Tibial artery (tissue), 4 donors: ENCODE data around the gene CFAP20.

Experiments
- DNase-seq, 2 donors: peaks; one replicate each; pipeline ENCODE4 v3.0.0-alpha.2; 2019
- H3K27ac ChIP-seq, 2 donors: fragments of 200-600 bp; sonication (generic) in 1 of 2; 1 replicate in 1 of 2; 2 replicates in 1 of 2; pipeline ENCODE4 v1.5.1; 2018 to 2019; ENCODE audit warnings: mild to moderate bottlenecking in 1 of 2
- H3K27me3 ChIP-seq, 2 donors: fragments of 200-600 bp; sonication (generic) in 1 of 2; one replicate each; pipeline versions ENCODE4 v1.5.1 to v1.6.0; 2016 to 2019
- H3K36me3 ChIP-seq, 3 donors: fragments of 200-600 bp; sonication (generic) in 2 of 3; one replicate each; pipeline ENCODE4 v1.5.1; 2016 to 2019; ENCODE audit warnings: mild to moderate bottlenecking in 2 of 3
- H3K4me1 ChIP-seq, 4 donors: fragments of 200-600 bp; sonication (generic) in 2 of 4; 1 replicate in 3 of 4; 2 replicates in 1 of 4; pipeline ENCODE4 v1.5.1; 2016 to 2019
- H3K4me3 ChIP-seq, 2 donors: fragments of 200-600 bp; sonication (generic) in 1 of 2; 1 replicate in 1 of 2; 2 replicates in 1 of 2; pipeline ENCODE4 v1.5.1; 2018 to 2019; ENCODE audit warnings: mild to moderate bottlenecking in 2 of 2
- H3K9me3 ChIP-seq, 3 donors: fragments of 200-600 bp; sonication (generic) in 1 of 3; one replicate each; pipeline ENCODE4 v1.5.1; 2016 to 2019
- CTCF ChIP-seq, 2 experiments: fragments of 200-600 bp in 1 of 2; fragments of 450-650 bp in 1 of 2; IDR thresholded peaks; one replicate each; pipeline ENCODE4 v1.5.1; 2017 to 2019; ENCODE audit warnings: antibody characterized with exemption in 2 of 2, mild to moderate bottlenecking in 1 of 2, moderate library complexity in 1 of 2
- intact Hi-C: fragments of 100-400 bp; cut with DNase I; formaldehyde crosslinking; loops from one replicate; pipeline ENCODE4 v1.15.0; 2023; ENCODE audit warnings: low total_unique reads

Gene CFAP20

DNA sequence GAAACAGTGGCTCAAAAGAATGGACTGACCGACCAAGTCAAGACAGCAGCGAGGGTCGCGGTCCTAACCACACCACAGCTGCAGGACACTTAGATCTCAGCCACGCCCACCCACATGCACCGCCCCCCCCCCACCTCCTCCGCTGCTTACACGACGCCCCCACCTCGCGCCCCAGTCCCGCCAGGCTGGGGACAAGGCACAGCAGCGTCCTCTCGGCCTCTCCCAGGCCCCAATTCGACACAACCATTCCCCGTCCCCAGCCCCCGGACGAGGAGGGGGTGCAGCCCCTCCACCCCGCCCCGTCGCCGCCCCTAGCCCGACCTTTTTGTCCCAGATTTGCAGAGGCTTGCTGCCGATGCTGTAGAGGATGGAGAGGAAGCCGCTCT, 477 bp downstream of the CFAP20 start:
- no peak for DNase-seq
- Histone ChIP-seq H3K4me3 (peak overlapping the region; percentile 72 to 93), H3K36me3 (no peaks in the 10 kb centered on the region), H3K27me3 (no peaks in the 10 kb centered on the region), H3K27ac (peak overlapping the region; percentile 80 to 94), H3K4me1 (peaks cover 0 to 43% (median 32%) of the 10 kb centered on the region in 4 donors), H3K9me3 (peaks cover 0 to 3% (median 0%) of the 10 kb centered on the region in 3 donors)
- no peak for TF ChIP-seq CTCF (IDR thresholded peaks at IDR 0.05)
- intact Hi-C loops, result loop anchor here (5.0 to 10.0 kb wide), 2 partner anchors 106 to 394 kb away; partner anchors contain the start of gene KATNB1

DNA sequence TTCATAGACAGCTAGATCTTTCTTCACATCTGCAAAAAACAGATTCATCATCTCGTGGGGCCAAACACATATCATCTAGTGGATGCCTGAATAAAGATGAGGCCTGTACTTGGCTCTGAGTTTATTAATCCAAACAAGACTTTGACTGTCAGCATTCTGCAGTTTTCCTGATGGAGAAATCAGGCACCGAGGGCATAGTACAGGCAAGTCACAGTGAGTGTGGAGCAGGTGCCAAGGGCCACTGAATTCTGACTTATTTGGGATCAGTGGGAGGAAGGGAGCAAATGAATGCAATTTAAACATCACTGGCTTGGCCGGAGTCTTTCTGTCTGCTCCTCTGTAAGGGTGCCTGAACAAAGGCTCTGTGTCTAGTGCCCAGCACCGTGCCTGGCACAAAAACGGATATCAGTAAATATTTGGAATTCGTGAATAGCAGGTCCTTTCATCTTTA, 975 bp downstream of the CFAP20 start:
- no peak for TF ChIP-seq CTCF (IDR thresholded peaks at IDR 0.05)
- peak overlapping the region; percentile 80 to 94 for H3K27ac ChIP-seq
- no peak for DNase-seq
- peaks cover 0 to 43% (median 33%) of the 10 kb centered on the region in 4 donors for H3K4me1 ChIP-seq
- no peaks in the 10 kb centered on the region for H3K36me3 ChIP-seq
- peaks cover 0 to 3% (median 0%) of the 10 kb centered on the region in 3 donors for H3K9me3 ChIP-seq
- intact Hi-C loops, result loop anchor here (5.0 to 10.0 kb wide), 2 partner anchors 106 to 393 kb away; partner anchors contain the start of gene KATNB1
- peak overlapping the region; percentile 72 to 93 for H3K4me3 ChIP-seq
- H3K27me3 ChIP-seq, result no peaks in the 10 kb centered on the region

- no peak for TF ChIP-seq CTCF (IDR thresholded peaks at IDR 0.05)
- DNase-seq, result peak in 1 of 2 donors; percentile 10
- Histone ChIP-seq H3K4me3 (peak overlapping the region; percentile 72 to 93), H3K27ac (peak overlapping the region; percentile 80 to 94), H3K36me3 (no peaks in the 10 kb centered on the region), H3K27me3 (no peaks in the 10 kb centered on the region), H3K4me1 (peaks cover 0 to 43% (median 33%) of the 10 kb centered on the region in 4 donors), H3K9me3 (peaks cover 0 to 3% (median 0%) of the 10 kb centered on the region in 3 donors)
- intact Hi-C loops, result loop anchor here (5.0 to 10.0 kb wide), 2 partner anchors 105 to 393 kb away; partner anchors contain the start of gene KATNB1
These were observed 1.5 kb downstream of the CFAP20 start for GRCh38 chr16:58127634-58128033.

GRCh38 chr16:58127033-58127556, 2.1 kb downstream of the CFAP20 start:
- H3K4me1 ChIP-seq, result peaks cover 0 to 46% (median 34%) of the 10 kb centered on the region in 4 donors
- TF ChIP-seq CTCF (IDR thresholded peaks at IDR 0.05), result peak in 1 of 2 experiments; percentile 24
- H3K9me3 ChIP-seq, result peaks cover 0 to 3% (median 0%) of the 10 kb centered on the region in 3 donors
- H3K36me3 ChIP-seq, result no peaks in the 10 kb centered on the region
- no peak for DNase-seq
- H3K27ac ChIP-seq, result peak overlapping the region; percentile 80 to 94
- peak overlapping the region; percentile 72 to 93 for H3K4me3 ChIP-seq
- H3K27me3 ChIP-seq, result no peaks in the 10 kb centered on the region
- intact Hi-C loops, result loop anchor here (5.0 to 10.0 kb wide), 2 partner anchors 105 to 392 kb away; partner anchors contain the start of gene KATNB1

DNA sequence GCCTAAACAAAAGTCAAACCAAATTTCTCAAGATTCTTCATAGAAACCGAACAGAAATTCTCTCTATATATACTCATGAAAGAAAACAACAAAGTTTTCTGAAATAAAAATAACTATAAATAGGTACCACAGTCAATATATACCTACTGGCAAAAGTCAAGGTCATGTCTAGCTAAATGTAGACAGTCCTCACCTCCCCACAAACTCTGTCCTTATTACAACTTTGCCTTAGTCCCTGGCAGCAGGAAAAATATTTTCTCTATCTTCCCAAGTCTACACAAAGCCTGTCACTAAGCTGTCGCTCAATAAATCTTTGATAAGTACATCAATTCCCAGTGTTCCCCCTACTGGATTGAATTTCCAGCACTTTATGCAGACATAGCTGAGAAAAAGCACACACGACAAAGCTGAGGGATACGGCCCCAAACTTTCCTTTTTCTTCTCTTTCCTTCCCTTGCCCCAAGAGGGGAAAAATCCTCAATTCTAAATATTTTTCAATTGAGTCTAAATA, 2.7 kb downstream of the CFAP20 start:
- intact Hi-C loops, result loop anchor here (5.0 to 10.0 kb wide), 2 partner anchors 104 to 392 kb away; partner anchors contain the start of gene KATNB1

More for the DNA sequence above, 2.7 kb downstream of the CFAP20 start:
- Histone ChIP-seq H3K36me3 (no peaks in the 10 kb centered on the region), H3K27me3 (no peaks in the 10 kb centered on the region), H3K27ac (peak overlapping the region; percentile 80 to 94), H3K4me1 (peaks cover 0 to 52% (median 40%) of the 10 kb centered on the region in 4 donors), H3K9me3 (peaks cover 0 to 3% (median 0%) of the 10 kb centered on the region in 3 donors), H3K4me3 (peak overlapping the region; percentile 72 to 93)
- no peak for TF ChIP-seq CTCF (IDR thresholded peaks at IDR 0.05)
- DNase-seq, result no peak
